BJ (cell line): ENCODE results near the gene ZDHHC18. TPM values are rescaled to one million over a fixed set of nuclear protein-coding genes. Genes with fewer than 3 reads are reported as not detected.

ENCODE experiments used
- CTCF ChIA-PET: fragments of 350-600 bp; formaldehyde crosslinking; extraction: SDS; loops from one replicate; lab custom pipeline; 2021; ENCODE audit warnings: antibody characterized with exemption, inconsistent platforms; lab: Yijun Ruan, JAX
- POLR2A ChIA-PET: fragments of 300-600 bp; sonication (Branson Sonifier 250); formaldehyde crosslinking; extraction: SDS; loops from one replicate; lab custom pipeline; 2021; ENCODE audit warnings: antibody characterized with exemption; lab: Charles Lee
- DNase-seq: peaks from one replicate; pipeline ENCODE4 v3.0.0-alpha.2; 2011; ENCODE audit warnings: low read depth
- H3K27me3 ChIP-seq: 2 replicates; pipeline ENCODE4 v1.6.0; 2011; ENCODE audit warnings: low read length; ENCODE audit not compliant: control insufficient read depth, insufficient read depth
- H3K36me3 ChIP-seq: 2 replicates; pipeline ENCODE4 v1.5.1; 2011; ENCODE audit warnings: low read length; ENCODE audit not compliant: control insufficient read depth, insufficient read depth
- H3K4me3 ChIP-seq: 2 replicates; pipeline ENCODE4 v1.5.1; 2011; ENCODE audit warnings: low read depth, mild to moderate bottlenecking, control low read depth, low read length
- CTCF ChIP-seq: IDR thresholded peaks from 2 replicates; pipeline ENCODE4 v1.5.1; 2011; ENCODE audit warnings: low read depth, mild to moderate bottlenecking, control low read depth, inconsistent platforms, low read length, moderate library complexity; ENCODE audit not compliant: insufficient read depth
- polyA minus RNA-seq: library from RNA; depleted of rRNA, polyadenylated mRNA; stranded (reverse); fragments of >200 nt; gene quantifications from 2 replicates; pipeline ENCODE4 v1.2.3, GENCODE V29; 2011; rRNA and poly(A)+ RNA removed
- polyA plus RNA-seq: library from polyadenylated mRNA; depleted of rRNA; stranded (reverse); fragments of >200 nt; gene quantifications from 2 replicates; pipeline ENCODE4 v1.2.3, GENCODE V29; 2011; rRNA removed

ZDHHC18 gene
- polyA plus RNA-seq: 26.6 and 42.1 TPM in 2 replicates
- polyA minus RNA-seq: 25.3 and 35.0 TPM in 2 replicates

GRCh38 chr1:26826261-26827105 is at the start of gene ZDHHC18:
ZDHHC18 (plus strand) TSS chr1:26826688; CDS start chr1:26826805, 117 bp downstream.
- ChIA-PET CTCF (interaction anchor here (1.2 to 5.0 kb wide), 6 partner anchors 14 to 78 kb away, joined by 3 to 54 read pairs (median 4); no protein-coding TSS in a partner anchor), POLR2A (interaction anchor here (0.6 kb wide), 1 partner anchor 63 kb away, joined by 6 read pairs; no protein-coding TSS in a partner anchor)
- Histone ChIP-seq H3K36me3 (no peaks in the 10 kb centered on the region; the same call in 1 of the 2 replicates), H3K4me3 (peak within 1 kb of the TSS; percentile 83), H3K27me3 (no peaks in the 10 kb centered on the region)
- DNase-seq: no peak
- TF ChIP-seq CTCF: peak; percentile 38; the same call in 1 of the 2 replicates

- no peak overlapping the region for H3K4me3 ChIP-seq
- DNase-seq: no peak
- CTCF ChIA-PET: interaction anchor here (1.0 kb wide), 1 partner anchor 11 kb away, joined by 3 read pairs; no protein-coding TSS in a partner anchor
- no peak for TF ChIP-seq CTCF
- peaks cover 39% of the 10 kb centered on the region for H3K36me3 ChIP-seq
- H3K27me3 ChIP-seq: no peaks in the 10 kb centered on the region
- POLR2A ChIA-PET: interaction anchor here (0.6 kb wide), 1 partner anchor 55 kb away, joined by 3 read pairs; no protein-coding TSS in a partner anchor
Observed at GRCh38 chr1:26779098-26779668, 47.3 kb upstream of the ZDHHC18 start.

- no peaks in the 10 kb centered on the region for H3K27me3 ChIP-seq
- H3K36me3 ChIP-seq: peaks cover 27% of the 10 kb centered on the region
- ChIA-PET CTCF (no interaction called here), POLR2A (interaction anchor here (0.6 kb wide), 1 partner anchor 37 kb away, joined by 9 read pairs; no protein-coding TSS in a partner anchor)
- DNase-seq: no peak
- no peak overlapping the region for H3K4me3 ChIP-seq
- TF ChIP-seq CTCF: no peak
Observed at GRCh38 chr1:26780344-26780957, 46.0 kb upstream of the ZDHHC18 start.

GRCh38 chr1:26781206-26781825 is 45.2 kb upstream of the ZDHHC18 start:
- DNase-seq: no peak
- Histone ChIP-seq H3K4me3 (no peak overlapping the region), H3K27me3 (no peaks in the 10 kb centered on the region), H3K36me3 (peaks cover 24% of the 10 kb centered on the region)
- no peak for TF ChIP-seq CTCF
- ChIA-PET CTCF (no interaction called here), POLR2A (interaction anchor here (0.6 kb wide), 2 partner anchors 38 to 282 kb away, joined by 3 to 9 read pairs; no protein-coding TSS in a partner anchor)
